ENCODE measurements around the gene LRRC51.

- TF ChIP-seq SUZ12 (IDR thresholded peaks at IDR 0.05; ENCODE audit: low read length) = no peak
- no peak for TF ChIP-seq POLR2AphosphoS5 (IDR thresholded peaks at IDR 0.05; ENCODE audit: low read depth, low read length)
- no peak for TF ChIP-seq EZH2 (IDR thresholded peaks at IDR 0.05; ENCODE audit: low read depth, low read length, severe bottlenecking)
- TF ChIP-seq CTCF (IDR thresholded peaks at IDR 0.05; ENCODE audit: control extremely low read depth in 1 of 3, insufficient read depth in 1 of 3, low read depth in 1 of 3, low read length in 3 of 3) = no peak
- TF ChIP-seq POLR2A (IDR thresholded peaks at IDR 0.05; ENCODE audit: control extremely low read depth in 1 of 2, low read depth in 2 of 2, low read length in 2 of 2) = no peak
- no peak for TF ChIP-seq BRCA1 (IDR thresholded peaks at IDR 0.05; ENCODE audit: low read depth, low read length)
- TF ChIP-seq SIN3A (conservative IDR thresholded peaks at IDR 0.05 in 1 of 2, IDR thresholded peaks at IDR 0.05 in 1 of 2; ENCODE audit: low read depth in 1 of 2, low read length in 2 of 2) = no peak
- TF ChIP-seq CREB1 (IDR thresholded peaks at IDR 0.05) = no peak
Observed at GRCh38 chr11:72036687-72037086, 44.0 kb upstream of the LRRC51 start.
